ENCODE results near the gene RAVER1.
A peak's percentile ranks its signal among the peaks of the same experiment; 100 is the strongest.
"Not testable (repeated sequence)": the region's sequence is repeated elsewhere in the genome, so short reads cannot be mapped to it uniquely, and the experiment has no call there.

Gene RAVER1

GRCh38 chr19:10344780-10345179, 11.5 kb upstream of the RAVER1 start:
- no peak for DNase-seq (ENCODE audit: low read depth in 2 of 2)

DNA sequence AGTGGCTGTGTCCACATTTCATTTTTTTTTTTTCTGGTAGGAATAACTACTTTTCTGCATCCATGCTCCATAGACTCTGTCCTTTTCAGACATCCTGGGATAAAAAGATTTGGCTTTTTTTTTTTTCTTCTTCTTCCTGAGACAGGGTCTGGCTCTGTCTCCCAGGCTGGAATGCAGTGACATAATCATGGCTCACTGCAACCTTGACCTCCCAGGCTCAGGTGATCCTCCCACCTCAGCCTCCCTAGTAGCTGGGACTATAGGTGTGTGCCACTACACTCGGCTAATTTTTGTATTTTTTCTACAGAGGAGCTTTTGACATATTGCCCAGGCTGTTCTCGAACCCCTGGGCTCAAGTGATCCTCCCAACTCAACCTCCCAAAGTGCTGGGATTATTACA, 10.2 kb upstream of the RAVER1 start:
- no peak for DNase-seq (ENCODE audit: low read depth in 2 of 2)

DNA sequence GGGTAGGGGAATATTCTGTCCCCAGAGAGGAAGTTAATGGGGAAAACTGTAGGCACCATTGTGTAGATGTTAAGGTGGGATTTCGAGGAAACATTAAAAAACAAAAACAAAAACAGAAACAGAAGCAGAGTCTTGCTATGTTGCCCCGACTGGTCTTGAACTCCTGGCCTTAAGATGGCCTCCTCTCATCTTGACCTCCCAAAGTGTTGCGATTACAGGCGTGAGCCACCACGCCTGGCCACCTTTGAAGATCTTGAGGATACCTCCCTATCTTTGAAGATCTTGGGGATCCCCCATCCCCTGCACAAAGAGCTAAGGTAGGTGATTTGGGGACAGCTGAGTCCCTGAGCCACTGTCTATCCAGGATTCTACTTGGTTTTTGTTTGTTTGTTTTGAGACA, 6.6 kb upstream of the RAVER1 start:
- DNase-seq (ENCODE audit: low read depth in 2 of 2): no peak

DNA sequence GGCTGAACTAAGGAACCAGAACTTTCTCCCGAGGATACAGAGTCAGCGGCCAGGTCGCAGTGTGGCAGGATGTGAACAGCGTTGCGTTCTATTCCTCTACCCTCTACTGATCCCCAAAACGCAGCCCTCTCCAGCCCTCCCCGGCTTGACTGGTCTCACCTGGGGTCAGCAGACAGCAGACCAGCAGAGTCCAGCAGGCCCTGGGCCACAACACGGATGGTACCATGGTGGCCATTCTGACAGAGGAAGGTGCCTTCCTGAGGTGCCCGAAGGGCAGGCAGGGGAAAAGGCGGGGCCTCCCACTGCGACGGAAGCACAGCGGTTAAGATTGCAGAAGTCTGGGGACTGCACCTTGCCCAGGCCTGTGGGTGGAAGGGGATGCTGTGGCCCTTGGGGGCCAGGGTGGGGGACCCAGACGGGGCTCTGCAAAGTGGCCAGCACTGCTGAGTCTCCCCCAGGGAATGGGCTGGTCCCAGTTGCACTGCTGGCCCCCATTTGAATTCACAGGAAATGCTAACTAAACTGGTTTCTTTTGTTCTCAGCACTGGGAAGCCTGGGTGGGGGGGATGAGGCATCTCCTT, 6.1 kb upstream of the RAVER1 start, which contains the start of gene ICAM3:
ICAM3 (minus strand) TSS at position 245 of the 581 bp plus-strand sequence; CDS start at position 235, 10 bp downstream.
- peak; percentile 38 to 43 for DNase-seq (ENCODE audit: low read depth in 2 of 2)

DNA sequence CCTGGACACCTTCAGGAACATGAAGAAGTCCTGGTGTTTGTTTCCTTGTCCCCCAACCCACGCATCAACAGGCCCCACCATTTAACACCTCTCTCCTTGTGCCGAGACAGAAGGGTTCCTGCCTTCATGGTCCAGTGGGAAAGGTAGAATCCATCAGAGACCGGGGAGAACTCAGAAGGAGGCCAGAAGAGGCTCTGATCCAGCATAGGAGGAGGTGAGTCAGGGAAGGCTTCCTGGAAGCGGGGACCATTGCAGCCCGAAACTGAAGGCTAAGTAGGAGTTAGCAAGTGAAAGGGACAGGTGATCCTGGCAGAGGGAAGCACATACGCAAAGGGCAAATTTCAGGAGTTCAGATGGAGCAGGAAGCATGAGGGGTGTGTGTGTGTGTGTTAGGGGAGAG, 5.6 kb upstream of the RAVER1 start:
- no peak for DNase-seq (ENCODE audit: low read depth in 2 of 2)

DNA sequence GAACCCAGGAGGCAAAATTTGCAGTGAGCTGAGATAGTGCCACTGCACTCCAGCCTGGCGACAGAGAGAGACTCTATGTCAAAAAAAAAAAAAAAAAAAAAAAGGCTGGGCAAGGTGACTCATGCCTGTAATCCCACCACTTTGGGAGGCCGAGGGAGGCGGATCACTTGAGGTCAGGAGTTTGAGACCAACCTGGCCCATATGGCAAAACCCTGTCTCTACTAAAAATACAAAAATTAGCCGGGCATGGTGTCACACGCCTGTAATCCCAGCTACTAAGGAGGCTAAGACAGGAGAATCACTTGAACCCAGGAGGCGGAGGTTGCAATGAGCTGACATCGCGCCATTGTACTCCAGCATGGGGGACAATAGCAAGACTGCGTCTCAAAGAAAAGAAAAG, 3.4 kb upstream of the RAVER1 start:
- not testable (repeated sequence) for DNase-seq (ENCODE audit: low read depth in 2 of 2)

- DNase-seq (ENCODE audit: low read depth in 2 of 2): no peak
Measured at GRCh38 chr19:10335352-10335985, 2.1 kb upstream of the RAVER1 start.

DNA sequence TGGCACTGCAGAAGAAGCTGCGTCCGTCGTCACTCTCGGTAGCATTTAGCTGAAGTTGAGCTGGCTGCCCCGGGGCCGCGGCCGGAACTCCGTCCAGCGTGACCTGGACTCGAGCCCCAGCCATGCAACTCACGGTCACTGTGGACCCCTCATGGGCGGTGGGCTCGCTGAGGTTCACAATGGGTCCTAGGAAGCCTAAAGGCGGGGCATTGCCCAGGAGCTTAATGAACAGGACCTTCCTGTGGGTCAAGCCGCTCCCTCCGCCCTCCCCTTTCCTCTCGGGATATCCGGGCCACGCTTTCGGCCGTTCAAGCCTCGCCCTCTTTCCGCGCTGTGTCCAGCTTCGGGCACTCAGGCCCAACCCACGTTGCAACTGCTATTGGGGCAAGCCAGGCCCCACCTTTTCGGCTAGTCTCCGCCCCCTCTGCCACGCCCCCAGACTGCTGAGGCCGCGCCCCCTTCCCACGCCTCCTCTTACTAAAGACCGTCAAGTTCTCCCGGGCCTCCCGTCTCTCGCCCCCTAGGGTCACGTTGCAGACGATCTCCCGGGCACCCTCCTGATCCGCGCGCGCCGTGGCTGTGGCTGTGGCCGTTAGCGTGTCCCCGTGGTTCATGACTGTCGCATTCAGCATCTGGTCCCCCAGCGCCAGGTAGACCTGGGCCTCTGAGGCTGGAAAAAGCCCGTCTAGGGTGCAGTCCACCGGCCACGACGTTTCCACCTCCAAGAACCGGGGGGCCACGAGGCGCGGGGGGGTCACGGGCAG, 1.4 kb upstream of the RAVER1 start:
- no peak for DNase-seq (ENCODE audit: low read depth in 2 of 2)

DNA sequence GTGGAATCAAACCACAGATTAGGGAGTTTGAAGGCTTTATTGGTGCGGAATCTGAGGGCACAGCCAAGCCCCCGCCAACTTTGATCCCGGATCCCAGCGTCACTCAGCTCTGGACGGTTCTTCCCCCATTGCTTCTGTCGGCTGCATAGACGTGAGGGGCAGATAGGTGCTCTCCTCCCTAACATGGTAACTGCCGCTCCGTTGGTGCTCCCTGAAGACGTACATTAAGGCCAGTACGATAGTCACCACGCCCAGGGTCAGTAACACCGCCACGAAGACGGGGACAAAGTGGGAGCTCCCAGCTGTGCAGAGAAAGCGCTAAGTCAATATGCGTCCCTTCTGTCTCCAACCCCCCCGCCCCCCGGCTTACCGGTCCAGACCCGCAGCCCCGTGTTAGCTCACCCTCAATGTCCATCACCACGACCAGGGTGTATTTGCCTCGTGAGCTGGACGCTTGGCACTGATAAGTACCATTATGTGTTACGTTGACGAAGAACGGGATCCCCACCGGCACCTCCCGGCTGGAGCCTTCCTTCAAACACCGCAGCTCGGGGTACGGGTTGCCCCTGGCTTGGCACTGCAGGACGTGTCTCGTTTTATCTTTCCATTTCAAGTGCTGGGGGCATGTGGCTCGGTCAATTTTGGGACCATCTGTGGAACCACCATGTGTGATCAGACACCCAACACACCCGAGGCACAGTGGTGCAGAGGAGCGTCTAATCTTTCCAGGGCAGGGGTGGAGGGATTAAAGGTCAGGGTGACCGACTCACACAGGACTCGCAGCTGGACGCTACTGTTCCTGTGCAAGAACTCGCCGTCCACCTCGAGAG, 644 bp upstream of the RAVER1 start:
- no peak for DNase-seq (ENCODE audit: low read depth in 2 of 2)

DNA sequence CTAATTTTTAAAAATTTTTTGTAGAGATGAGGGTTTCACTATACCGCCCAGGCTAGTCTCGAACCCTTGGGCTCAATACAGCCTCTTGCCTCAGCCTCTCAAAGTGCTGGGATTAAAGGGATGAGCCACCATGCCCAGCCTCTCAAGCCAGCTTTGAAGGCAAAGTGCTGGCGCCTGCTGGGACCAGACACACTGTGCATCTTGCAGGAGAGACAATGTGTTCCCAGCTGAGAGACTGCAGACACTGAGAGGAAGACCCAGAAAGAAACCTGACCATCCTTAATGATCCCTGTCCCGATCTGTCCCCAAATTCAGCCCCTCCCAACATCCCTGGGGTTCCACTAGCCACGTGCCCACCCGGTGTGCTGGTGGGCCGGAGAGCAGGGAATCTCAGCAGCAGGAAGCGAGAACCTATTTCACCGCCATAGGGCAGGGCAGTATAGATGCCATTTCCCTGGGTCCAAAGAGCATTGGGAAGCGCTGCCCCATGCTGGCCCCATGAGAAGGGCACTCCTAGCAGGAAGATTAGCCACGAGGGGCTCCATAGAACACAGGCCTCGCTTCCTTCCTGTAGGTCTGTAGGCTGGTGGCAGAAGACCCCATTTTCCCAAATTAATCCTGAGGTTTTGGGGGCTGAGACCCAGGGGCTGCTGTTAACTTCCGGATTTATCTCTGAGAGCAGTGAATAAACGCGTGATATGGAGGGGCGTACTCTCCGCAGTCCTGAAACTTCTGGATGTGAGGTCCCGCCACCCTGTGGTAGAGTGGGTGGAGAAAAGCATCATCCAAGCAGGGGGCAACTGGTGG, 968 bp downstream of the RAVER1 start:
- DNase-seq (ENCODE audit: low read depth in 2 of 2): no peak

GRCh38 chr19:10329555-10329954, 3.8 kb downstream of the RAVER1 start:
- DNase-seq (ENCODE audit: low read depth in 2 of 2): no peak

- DNase-seq (ENCODE audit: low read depth in 2 of 2): no peak
Measured at GRCh38 chr19:10328558-10329429, 4.5 kb downstream of the RAVER1 start.

DNA sequence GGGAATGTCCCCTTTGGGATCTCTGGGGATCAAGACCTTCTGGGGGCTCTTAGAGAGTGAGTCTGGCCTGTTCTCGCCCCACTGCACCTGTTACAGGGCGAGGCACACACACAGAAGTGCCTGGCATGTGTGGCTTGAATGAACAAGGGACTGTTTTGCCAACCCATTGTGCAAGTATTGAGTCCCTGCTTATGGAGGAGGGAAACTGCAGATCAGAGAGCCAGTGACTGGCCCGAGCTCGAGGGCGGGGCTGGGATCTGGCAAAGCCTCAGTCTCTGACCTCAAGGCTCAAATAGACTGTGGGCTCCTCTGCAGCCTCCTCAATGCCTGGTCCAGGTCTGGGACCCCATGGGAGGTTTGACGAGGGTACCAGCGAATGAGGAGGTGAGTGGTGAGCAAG, 5.5 kb downstream of the RAVER1 start:
- no peak for DNase-seq (ENCODE audit: low read depth in 2 of 2)

DNA sequence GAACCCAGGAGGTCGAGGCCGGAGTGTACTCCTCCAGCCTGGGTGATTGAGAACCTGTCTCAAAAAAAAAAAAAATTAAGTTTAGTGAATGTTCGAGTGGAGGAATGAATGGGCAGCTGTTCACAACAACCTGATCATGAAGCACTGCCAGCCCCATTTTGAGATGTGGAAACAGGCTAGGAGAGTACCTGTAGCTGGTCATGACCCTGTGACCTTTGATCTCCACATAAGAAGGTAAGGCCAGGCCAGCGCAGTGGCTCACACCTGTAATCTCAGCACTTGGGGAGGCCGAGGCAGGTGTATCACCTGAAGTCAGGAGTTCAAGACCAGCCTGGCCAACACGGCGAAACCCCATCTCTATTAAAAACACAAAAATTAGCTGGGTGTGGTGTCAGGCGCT, 7.6 kb downstream of the RAVER1 start:
- DNase-seq (ENCODE audit: low read depth in 2 of 2): no peak

DNA sequence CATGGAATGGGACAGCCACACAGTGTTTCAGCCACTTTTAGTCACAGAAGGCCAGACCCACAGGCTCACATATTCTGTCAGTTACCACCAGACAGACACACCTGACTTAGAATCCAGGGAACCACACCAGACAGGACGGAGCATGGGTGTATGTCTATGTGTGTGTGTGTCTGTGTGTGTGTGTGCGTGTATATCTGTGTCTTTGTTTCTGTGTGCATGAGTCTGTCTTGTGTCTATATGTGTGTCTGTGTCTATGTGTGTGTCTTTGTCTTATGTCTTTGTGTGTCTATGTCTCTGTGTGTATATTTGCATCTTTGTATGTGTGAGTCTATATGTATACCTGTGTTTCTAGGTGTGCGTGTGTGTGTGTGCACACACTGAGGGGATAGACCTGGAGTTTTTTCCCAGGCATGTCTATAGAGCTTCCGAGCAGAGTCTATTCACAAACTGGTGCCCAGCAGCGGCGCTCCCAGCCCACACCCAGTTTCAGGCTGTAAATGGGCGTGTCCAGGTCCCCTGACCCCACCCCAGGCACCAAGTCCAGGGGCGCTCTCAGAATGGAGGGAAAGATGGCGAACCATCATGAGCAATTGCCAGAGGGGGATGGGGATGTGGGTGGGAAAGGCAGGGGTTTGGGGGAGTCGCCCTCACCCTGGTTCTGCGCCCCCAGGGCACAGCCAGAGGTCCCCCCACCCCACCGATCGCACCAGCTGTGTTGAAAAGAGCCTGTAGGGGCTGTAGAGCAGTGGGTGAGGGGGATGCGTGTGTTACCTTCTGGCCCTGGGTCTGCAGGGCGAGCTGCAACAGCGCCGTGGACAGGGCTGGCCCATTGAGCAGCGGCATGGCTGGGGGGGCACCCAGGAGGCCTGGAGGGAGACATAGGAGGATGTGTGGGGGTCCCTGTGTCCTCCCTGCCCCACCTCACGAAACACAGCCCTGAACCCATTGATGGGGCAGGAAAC, 11.2 kb downstream of the RAVER1 start:
- no peak for DNase-seq (ENCODE audit: low read depth in 2 of 2)

- no peak for DNase-seq (ENCODE audit: low read depth in 2 of 2)
Measured at GRCh38 chr19:10321417-10321797, 11.9 kb downstream of the RAVER1 start.

DNA sequence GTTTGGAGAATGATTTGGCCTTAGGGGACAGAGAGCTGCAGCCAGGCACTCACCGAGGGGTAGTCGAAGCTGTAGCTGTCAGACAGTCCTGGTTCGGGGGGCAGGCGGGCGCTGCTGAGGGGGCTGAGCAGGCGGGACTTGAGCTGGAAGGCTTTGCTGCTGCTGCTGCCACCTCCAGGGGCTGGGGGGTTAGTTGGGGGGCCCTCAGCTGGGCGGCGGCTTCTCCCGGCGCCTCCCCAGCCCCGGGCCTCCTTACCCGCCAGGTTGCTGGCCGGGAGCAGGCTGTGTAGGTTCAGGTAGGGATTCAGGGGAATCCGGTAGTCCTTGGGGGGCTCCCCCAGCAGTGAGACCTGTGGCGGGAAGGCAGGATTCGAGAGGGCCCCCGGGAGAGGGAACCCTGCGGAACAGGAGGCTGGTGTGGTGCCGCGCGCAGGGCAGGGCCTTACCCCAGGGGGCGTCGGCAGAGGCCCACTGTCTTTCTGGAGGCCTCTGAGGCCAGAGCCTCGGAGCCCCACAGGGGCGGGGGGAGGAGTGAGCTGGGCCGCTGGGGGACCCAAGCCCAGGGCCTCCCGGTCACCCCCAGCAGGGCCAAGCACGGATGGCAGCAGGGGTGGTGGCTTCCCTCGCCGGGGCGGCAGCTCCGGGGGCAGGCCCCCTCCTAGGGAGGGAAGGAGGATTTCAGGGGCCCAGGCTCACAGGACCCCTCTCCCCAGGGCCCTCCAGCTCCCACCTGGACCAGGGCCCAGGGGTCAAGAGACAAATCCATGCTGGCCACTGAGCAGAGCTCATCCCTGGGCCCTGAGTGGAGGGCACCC, 12.5 kb downstream of the RAVER1 start:
- no peak for DNase-seq (ENCODE audit: low read depth in 2 of 2)
